GM18508 (cell line): Measurements from ENCODE around the gene KLC1.
"Not testable (repeated sequence)": the region's sequence is repeated elsewhere in the genome, so short reads cannot be mapped to it uniquely, and the experiment has no call there.

Source experiments
- ATAC-seq: cut with Tn5 transposase; IDR thresholded peaks from one replicate; pipeline ENCODE4 v1.9.1; 2021; ENCODE audit warnings: moderate number of reproducible peaks; ENCODE audit not compliant: insufficient read depth, unreplicated experiment

KLC1 gene

GRCh38 chr14:103628684-103629502 lies at the start of gene KLC1:
TSS of gene KLC1 (plus strand) at chr14:103629211. CDS start at chr14:103654565, 25,354 bp downstream.
- no peak for ATAC-seq

GRCh38 chr14:103581206-103581605 lies 47.8 kb upstream of the KLC1 start:
- ATAC-seq = no peak

- ATAC-seq = no peak
Measured at GRCh38 chr14:103581954-103582703, 46.9 kb upstream of the KLC1 start.

- no peak for ATAC-seq
Measured at GRCh38 chr14:103584326-103584915, 44.6 kb upstream of the KLC1 start.

- peak; percentile 82 for ATAC-seq
Measured at GRCh38 chr14:103593577-103593976, 35.4 kb upstream of the KLC1 start.

GRCh38 chr14:103594265-103594664 lies 34.7 kb upstream of the KLC1 start:
- ATAC-seq = no peak

- ATAC-seq = no peak
Measured at GRCh38 chr14:103597623-103598377, 31.2 kb upstream of the KLC1 start.

GRCh38 chr14:103600503-103600902 lies 28.5 kb upstream of the KLC1 start:
- ATAC-seq = no peak

GRCh38 chr14:103604620-103605019 lies 24.4 kb upstream of the KLC1 start:
- ATAC-seq = no peak

- no peak for ATAC-seq
Measured at GRCh38 chr14:103606963-103607668, 21.9 kb upstream of the KLC1 start.

GRCh38 chr14:103607822-103608221 lies 21.2 kb upstream of the KLC1 start:
- ATAC-seq = no peak

GRCh38 chr14:103609081-103609480 lies 19.9 kb upstream of the KLC1 start:
- not testable (repeated sequence) for ATAC-seq

GRCh38 chr14:103611215-103611614 lies 17.8 kb upstream of the KLC1 start:
- ATAC-seq = no peak

- ATAC-seq = no peak
Measured at GRCh38 chr14:103613517-103613916, 15.5 kb upstream of the KLC1 start.

- ATAC-seq = no peak
Measured at GRCh38 chr14:103616635-103617300, 12.2 kb upstream of the KLC1 start.

GRCh38 chr14:103619057-103619456 lies 10.0 kb upstream of the KLC1 start:
- ATAC-seq = no peak

GRCh38 chr14:103621860-103622259 lies 7.2 kb upstream of the KLC1 start:
- ATAC-seq = no peak

- no peak for ATAC-seq
Measured at GRCh38 chr14:103623308-103623707, 5.7 kb upstream of the KLC1 start.

- ATAC-seq = no peak
Measured at GRCh38 chr14:103623883-103624482, 5.0 kb upstream of the KLC1 start.
